Activated CD4-positive, alpha-beta memory T cell treated with anti-CD3 and anti-CD28 coated beads, Interleukin-2, amount 10 ng/mL, durations not matched to agents 7 days and 5 days (primary cell): ENCODE measurements around the gene TDRD10. TPM values are rescaled to one million over a fixed set of nuclear protein-coding genes. Genes with fewer than 3 reads are reported as not detected.
"Not testable (repeated sequence)": the region's sequence is repeated elsewhere in the genome, so short reads cannot be mapped to it uniquely, and the experiment has no call there.

ENCODE experiments used
- CTCF ChIA-PET: fragments of 350-600 bp; sonication (Branson Sonifier 250); formaldehyde crosslinking; loops from one replicate; lab custom pipeline; 2021; ENCODE audit warnings: antibody characterized with exemption, inconsistent platforms; lab: Charles Lee
- POLR2A ChIA-PET: fragments of 350-600 bp; sonication (Branson Sonifier 250); formaldehyde crosslinking; loops from one replicate; lab custom pipeline; 2021; ENCODE audit warnings: antibody characterized with exemption; lab: Charles Lee
- DNase-seq: peaks from one replicate; pipeline ENCODE4 v3.0.0-alpha.2; 2020
- H3K27ac Mint-ChIP-seq: one replicate; pipeline ENCODE4 v1.8.0; 2021; ENCODE audit warnings: mild to moderate bottlenecking, mixed read lengths
- H3K27me3 Mint-ChIP-seq: one replicate; pipeline ENCODE4 v1.8.0; 2021; ENCODE audit warnings: mixed read lengths
- H3K36me3 Mint-ChIP-seq: one replicate; pipeline ENCODE4 v1.8.0; 2021; ENCODE audit warnings: low read depth, mixed read lengths
- H3K4me1 Mint-ChIP-seq: one replicate; pipeline ENCODE4 v1.8.0; 2021; ENCODE audit warnings: mixed read lengths
- H3K4me3 Mint-ChIP-seq: one replicate; pipeline ENCODE4 v1.8.0; 2021; ENCODE audit warnings: mild to moderate bottlenecking, mixed read lengths
- H3K9me3 Mint-ChIP-seq: one replicate; pipeline ENCODE4 v1.8.0; 2021; ENCODE audit warnings: mixed read lengths
- total RNA-seq, 2 experiments: library from RNA; stranded (reverse); gene quantifications; one replicate each; pipeline ENCODE4 v1.2.3, GENCODE V29; 2021

The TDRD10 gene
- total RNA-seq, 2 experiments from 2014 or later, result not detected

DNA sequence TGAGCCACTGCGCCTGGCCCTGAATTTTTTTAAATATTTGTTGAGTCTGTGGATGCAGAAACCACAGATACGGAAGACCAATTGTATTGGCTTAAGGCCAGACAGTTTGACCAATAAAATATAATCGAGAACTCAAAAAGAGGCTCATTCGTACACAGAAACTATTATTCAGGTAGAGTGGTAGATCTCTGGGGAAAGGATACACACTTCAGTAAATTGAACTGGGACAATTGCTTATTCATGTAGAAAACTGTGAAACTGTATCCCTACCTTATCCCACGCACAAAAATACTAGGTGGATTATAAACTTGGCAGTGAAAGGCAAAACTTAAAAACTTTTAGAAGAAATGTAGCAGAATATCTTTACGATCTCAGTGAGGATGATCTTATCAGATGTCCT lies 25.2 kb downstream of the TDRD10 start:
- Mint-ChIP-seq H3K4me3 (no peak overlapping the region), H3K36me3 (no peaks in the 10 kb centered on the region), H3K9me3 (no peaks in the 10 kb centered on the region), H3K27me3 (peaks cover 24% of the 10 kb centered on the region), H3K4me1 (no peaks in the 10 kb centered on the region), H3K27ac (no peak overlapping the region)
- ChIA-PET POLR2A (no interaction called here), CTCF (no interaction called here)
- no peak for DNase-seq

DNA sequence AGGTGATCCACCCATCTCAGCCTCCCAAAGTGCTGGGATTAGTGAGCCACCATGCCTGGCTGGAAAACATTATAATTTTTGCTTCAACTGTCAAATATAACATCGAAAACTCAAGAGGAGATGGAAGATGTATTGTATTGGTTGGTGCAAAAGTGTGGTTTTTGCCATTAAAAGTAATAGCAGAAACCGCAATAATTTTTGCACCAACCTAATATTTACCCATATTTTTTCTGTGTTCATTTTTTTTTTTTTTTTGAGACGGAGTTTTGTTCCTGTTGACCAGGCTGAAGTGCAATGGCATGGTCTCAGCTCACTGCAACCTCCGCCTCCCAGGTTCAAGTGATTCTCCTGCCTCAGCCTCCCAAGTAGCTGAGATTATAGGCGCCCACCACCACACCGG lies 27.3 kb downstream of the TDRD10 start:
- peaks cover 13% of the 10 kb centered on the region for H3K27me3 Mint-ChIP-seq
- H3K27ac Mint-ChIP-seq, result no peak overlapping the region
- ChIA-PET CTCF (no interaction called here), POLR2A (no interaction called here)
- no peaks in the 10 kb centered on the region for H3K4me1 Mint-ChIP-seq
- H3K4me3 Mint-ChIP-seq, result no peak overlapping the region
- no peak for DNase-seq
- no peaks in the 10 kb centered on the region for H3K36me3 Mint-ChIP-seq
- H3K9me3 Mint-ChIP-seq, result no peaks in the 10 kb centered on the region

DNA sequence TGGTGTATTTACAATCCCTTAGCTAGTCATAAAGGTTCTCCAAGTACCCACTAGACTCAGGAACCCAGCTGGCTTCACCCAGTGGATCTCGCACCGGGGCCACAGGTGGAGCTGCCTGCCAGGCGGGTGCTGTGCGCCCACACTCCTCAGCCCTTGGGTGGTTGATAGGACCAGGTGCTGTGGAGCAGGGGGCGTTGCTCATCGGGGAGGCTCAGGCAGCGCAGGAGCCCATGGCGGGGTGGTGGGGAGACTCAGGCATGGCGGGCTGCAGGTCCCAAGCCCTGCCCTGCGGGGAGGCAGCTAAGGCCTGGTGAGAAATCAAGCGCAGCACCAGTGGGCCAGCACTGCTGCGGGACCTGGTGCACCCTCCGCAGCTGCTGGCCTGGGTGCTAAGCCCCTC lies 29.9 kb downstream of the TDRD10 start:
- POLR2A ChIA-PET, H3K9me3 Mint-ChIP-seq, DNase-seq, H3K4me3 Mint-ChIP-seq, H3K27ac Mint-ChIP-seq, H3K4me1 Mint-ChIP-seq, H3K36me3 Mint-ChIP-seq: not testable (repeated sequence)
- peaks cover 24% of the 10 kb centered on the region for H3K27me3 Mint-ChIP-seq
- CTCF ChIA-PET, result interaction anchor here (0.8 kb wide), 1 partner anchor 15 kb away, joined by 3 read pairs; no protein-coding TSS in a partner anchor

GRCh38 chr1:154533952-154534844 lies 32.2 kb downstream of the TDRD10 start:
- ChIA-PET CTCF (interaction anchor here (1.2 to 2.3 kb wide), 3 partner anchors 13 to 53 kb away, joined by 3 to 5 read pairs (median 3); no protein-coding TSS in a partner anchor), POLR2A (no interaction called here)
- Mint-ChIP-seq H3K4me1 (no peaks in the 10 kb centered on the region), H3K9me3 (no peaks in the 10 kb centered on the region), H3K4me3 (no peak overlapping the region), H3K27me3 (peaks cover 23% of the 10 kb centered on the region), H3K36me3 (no peaks in the 10 kb centered on the region), H3K27ac (no peak overlapping the region)
- DNase-seq, result no peak

- no peak for DNase-seq
- H3K9me3 Mint-ChIP-seq, result no peaks in the 10 kb centered on the region
- H3K27me3 Mint-ChIP-seq, result peaks cover 35% of the 10 kb centered on the region
- ChIA-PET CTCF (interaction anchor here (2.3 kb wide), 1 partner anchor 10 kb away, joined by 5 read pairs; no protein-coding TSS in a partner anchor), POLR2A (no interaction called here)
- H3K36me3 Mint-ChIP-seq, result no peaks in the 10 kb centered on the region
- H3K4me3 Mint-ChIP-seq, result no peak overlapping the region
- H3K4me1 Mint-ChIP-seq, result no peaks in the 10 kb centered on the region
- no peak overlapping the region for H3K27ac Mint-ChIP-seq
Measured at GRCh38 chr1:154536570-154536969, 34.6 kb downstream of the TDRD10 start.

DNA sequence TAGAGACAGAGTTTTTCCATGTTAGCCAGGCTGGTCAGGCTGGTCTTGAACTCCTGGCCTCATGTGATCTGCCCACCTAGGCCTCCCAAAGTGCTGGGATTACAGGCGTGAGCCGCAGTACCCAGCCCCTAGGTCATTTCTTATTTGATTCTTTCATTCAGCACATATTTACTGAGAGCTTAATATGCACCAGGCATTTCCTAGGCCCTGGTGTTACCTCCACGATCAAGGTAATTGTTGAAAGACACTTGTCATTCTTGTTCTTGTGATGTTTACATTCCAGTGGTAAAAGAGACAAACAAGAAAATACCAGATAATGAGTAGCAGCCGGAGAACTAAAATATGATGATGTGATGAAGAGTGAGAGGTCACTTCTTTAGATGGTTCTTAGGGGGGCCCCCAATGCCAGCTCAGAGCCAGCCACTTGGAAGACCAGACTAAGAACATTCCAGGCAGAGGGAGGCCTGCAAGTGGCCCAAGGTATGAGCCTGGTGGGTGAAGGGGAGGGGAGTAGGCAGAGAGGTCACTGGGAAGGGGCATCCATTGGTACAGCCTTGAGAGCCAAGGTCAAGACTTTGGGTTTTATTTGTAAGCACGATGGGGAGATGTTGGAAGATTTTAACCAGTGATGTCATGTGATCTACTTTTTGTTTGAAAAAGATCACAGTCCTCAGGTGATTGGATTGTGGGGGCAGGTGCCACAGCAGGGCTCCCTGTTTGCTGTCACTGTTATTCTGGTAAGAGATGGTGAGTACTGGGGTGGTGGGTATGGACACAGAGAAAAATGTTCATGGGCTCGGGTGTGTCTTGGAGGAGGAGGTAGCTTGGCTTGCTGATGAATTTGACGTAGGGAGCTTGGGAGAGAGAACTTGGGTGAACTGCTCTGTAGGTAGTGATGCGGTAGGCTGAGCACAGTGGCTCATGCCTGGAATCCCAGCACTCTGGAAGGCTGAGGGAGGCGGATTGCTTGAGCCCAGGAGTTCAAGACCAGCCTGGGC lies 37.8 kb downstream of the TDRD10 start:
- Mint-ChIP-seq H3K4me1 (no peaks in the 10 kb centered on the region), H3K27ac (no peak overlapping the region), H3K36me3 (no peaks in the 10 kb centered on the region), H3K27me3 (peaks cover 32% of the 10 kb centered on the region), H3K4me3 (no peak overlapping the region), H3K9me3 (no peaks in the 10 kb centered on the region)
- ChIA-PET CTCF (interaction anchor here (1.0 kb wide), 1 partner anchor 60 kb away, joined by 6 read pairs; no protein-coding TSS in a partner anchor), POLR2A (no interaction called here)
- no peak for DNase-seq

- no peak overlapping the region for H3K27ac Mint-ChIP-seq
- H3K9me3 Mint-ChIP-seq, result no peaks in the 10 kb centered on the region
- ChIA-PET CTCF (interaction anchor here (2.3 kb wide), 1 partner anchor 61 kb away, joined by 11 read pairs; no protein-coding TSS in a partner anchor), POLR2A (no interaction called here)
- H3K27me3 Mint-ChIP-seq, result peaks cover 26% of the 10 kb centered on the region
- no peak overlapping the region for H3K4me3 Mint-ChIP-seq
- H3K36me3 Mint-ChIP-seq, result no peaks in the 10 kb centered on the region
- H3K4me1 Mint-ChIP-seq, result no peaks in the 10 kb centered on the region
- no peak for DNase-seq
Measured at GRCh38 chr1:154541231-154541630, 39.2 kb downstream of the TDRD10 start.

DNA sequence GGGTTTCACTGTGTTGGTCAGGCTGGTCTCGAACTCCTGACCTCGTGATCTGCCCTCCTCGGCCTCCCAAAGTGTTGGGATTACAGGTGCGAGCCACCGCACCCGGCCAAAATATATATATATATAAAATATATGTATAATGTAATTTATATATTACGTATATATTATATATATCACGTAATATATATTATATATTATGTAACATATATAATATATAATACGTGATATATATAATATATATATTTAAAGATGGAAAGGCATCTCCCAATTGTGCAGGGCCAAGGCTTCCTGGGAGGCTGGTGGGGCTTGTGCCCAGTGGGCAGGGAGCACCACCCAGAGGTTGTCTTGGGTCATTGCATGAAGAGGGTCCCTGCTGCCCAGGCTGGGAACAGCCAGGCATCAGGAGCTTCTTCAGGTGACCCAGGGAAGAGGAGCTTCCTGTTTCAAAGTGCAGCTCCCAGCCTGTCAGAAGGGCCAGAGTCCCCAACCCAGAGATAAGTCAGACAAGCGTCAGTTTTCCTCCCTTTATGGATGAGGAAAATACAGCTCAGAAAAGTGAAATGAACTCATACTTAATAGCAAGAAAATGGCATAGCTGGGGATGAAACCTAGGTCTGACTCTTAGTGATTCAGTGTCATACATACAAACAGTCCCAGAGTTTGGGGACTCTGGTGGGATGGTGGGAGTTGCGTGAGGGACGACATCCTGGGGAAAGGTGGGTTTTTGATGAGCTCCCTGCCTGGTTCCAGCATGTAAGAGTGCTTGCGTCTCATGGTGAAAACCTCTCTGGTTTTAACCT lies 44.4 kb downstream of the TDRD10 start:
- Mint-ChIP-seq H3K4me3 (no peak overlapping the region), H3K4me1 (peaks cover 12% of the 10 kb centered on the region), H3K36me3 (peaks cover 29% of the 10 kb centered on the region), H3K27me3 (peaks cover 4% of the 10 kb centered on the region), H3K27ac (no peak overlapping the region), H3K9me3 (no peaks in the 10 kb centered on the region)
- POLR2A ChIA-PET, result interaction anchor here (0.7 kb wide), 1 partner anchor 65 kb away, joined by 4 read pairs; no protein-coding TSS in a partner anchor
- DNase-seq, result peak; percentile 58
- CTCF ChIA-PET, result interaction anchor here (0.6 to 5.6 kb wide), 23 partner anchors 7 to 361 kb away, joined by 3 to 111 read pairs (median 4); partner anchors contain the start of gene HAX1

DNA sequence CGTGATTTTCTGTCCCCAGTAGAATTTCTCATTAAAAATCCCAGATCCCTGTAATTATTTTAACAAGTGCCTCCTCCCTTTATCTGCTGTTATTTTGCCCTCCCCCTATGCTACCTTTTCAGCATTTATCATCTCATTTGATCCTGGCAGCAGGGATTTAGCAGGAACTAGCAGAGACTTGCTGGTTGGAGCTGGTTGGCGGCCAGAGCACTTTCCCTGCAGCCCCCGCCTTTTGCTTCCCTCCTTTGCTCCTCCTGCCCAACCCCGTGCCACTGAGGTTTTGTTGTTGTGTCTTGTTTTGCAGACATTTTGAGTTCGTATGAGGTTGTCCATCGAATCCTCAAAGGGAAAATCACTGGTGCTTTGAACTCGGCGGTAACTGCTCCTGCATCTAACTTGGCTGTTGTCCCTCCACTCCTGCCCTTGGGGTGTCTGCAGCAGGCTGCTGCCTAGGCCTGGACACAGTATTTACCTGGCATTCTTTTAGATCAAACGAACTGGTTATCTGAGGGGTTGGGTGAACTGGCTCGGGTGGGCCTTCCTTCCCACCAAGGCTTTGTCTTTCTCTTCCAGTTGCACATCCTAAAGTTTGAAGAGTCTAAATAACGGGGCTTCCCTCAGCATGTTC lies 45.2 kb downstream of the TDRD10 start:
- ChIA-PET CTCF (interaction anchor here (0.6 to 5.6 kb wide), 22 partner anchors 8 to 360 kb away, joined by 3 to 111 read pairs (median 4); partner anchors contain the start of gene HAX1), POLR2A (interaction anchor here (0.7 kb wide), 1 partner anchor 66 kb away, joined by 4 read pairs; no protein-coding TSS in a partner anchor)
- Mint-ChIP-seq H3K4me3 (no peak overlapping the region), H3K36me3 (peaks cover 35% of the 10 kb centered on the region), H3K9me3 (no peaks in the 10 kb centered on the region), H3K27ac (no peak overlapping the region), H3K27me3 (peaks cover 2% of the 10 kb centered on the region), H3K4me1 (peaks cover 14% of the 10 kb centered on the region)
- no peak for DNase-seq

DNA sequence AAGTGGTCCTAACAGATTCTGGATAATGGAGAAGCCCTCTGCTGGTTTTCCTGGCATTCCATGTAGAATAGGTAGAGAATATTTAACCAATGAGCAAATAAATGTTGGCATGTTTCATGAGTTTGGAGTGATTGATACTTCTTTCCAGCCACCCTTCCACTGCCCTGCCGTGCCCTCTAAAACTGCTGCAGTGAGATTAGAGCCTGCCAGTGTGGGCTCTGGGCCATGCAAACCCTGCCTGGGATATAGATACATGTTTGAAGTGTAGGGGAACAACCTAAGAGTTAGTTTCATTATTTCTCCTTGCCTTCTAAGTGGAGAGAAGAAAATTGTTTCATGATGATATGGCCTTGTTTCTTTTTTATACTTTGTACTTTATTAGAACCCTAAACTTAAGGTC lies 46.0 kb downstream of the TDRD10 start:
- Mint-ChIP-seq H3K36me3 (peaks cover 43% of the 10 kb centered on the region), H3K4me3 (no peak overlapping the region), H3K4me1 (peaks cover 14% of the 10 kb centered on the region), H3K27ac (no peak overlapping the region), H3K9me3 (no peaks in the 10 kb centered on the region), H3K27me3 (no peaks in the 10 kb centered on the region)
- no peak for DNase-seq
- ChIA-PET POLR2A (no interaction called here), CTCF (interaction anchor here (5.6 kb wide), 1 partner anchor 67 kb away, joined by 111 read pairs; no protein-coding TSS in a partner anchor)

- no peak for DNase-seq
- H3K36me3 Mint-ChIP-seq, result peaks cover 54% of the 10 kb centered on the region
Measured at GRCh38 chr1:154549202-154549770, 47.3 kb downstream of the TDRD10 start.

More at GRCh38 chr1:154549202-154549770, 47.3 kb downstream of the TDRD10 start:
- Mint-ChIP-seq H3K9me3 (no peaks in the 10 kb centered on the region), H3K4me3 (no peak overlapping the region), H3K27ac (no peak overlapping the region), H3K27me3 (no peaks in the 10 kb centered on the region), H3K4me1 (peaks cover 14% of the 10 kb centered on the region)
- ChIA-PET POLR2A (no interaction called here), CTCF (interaction anchor here (5.6 kb wide), 1 partner anchor 68 kb away, joined by 111 read pairs; no protein-coding TSS in a partner anchor)
